Tibial nerve (tissue), 4 donors: ENCODE results near the gene OTOP3.

ENCODE experiments used
- CTCF ChIP-seq, 5 experiments: fragments of 200-600 bp in 3 of 5; fragments of 450-650 bp in 2 of 5; sonication (generic) in 3 of 5; IDR thresholded peaks; one replicate each; pipeline ENCODE4 v1.5.1; 2016 to 2019; ENCODE audit warnings: antibody characterized with exemption in 5 of 5, mild to moderate bottlenecking in 3 of 5, moderate library complexity in 2 of 5
- EP300 ChIP-seq, 2 donors: sonication (generic); formaldehyde crosslinking; IDR thresholded peaks; one replicate each; pipeline ENCODE4 v1.6.1; 2017; ENCODE audit warnings: antibody characterized with exemption in 2 of 2, mild to moderate bottlenecking in 1 of 2
- POLR2A ChIP-seq, 2 donors: fragments of 450-650 bp; IDR thresholded peaks; one replicate each; pipeline ENCODE4 v1.6.1; 2017; ENCODE audit warnings: antibody characterized with exemption in 2 of 2, mild to moderate bottlenecking in 2 of 2, moderate library complexity in 2 of 2

GRCh38 chr17:74903034-74903433, 32.7 kb upstream of the OTOP3 start:
- TF ChIP-seq POLR2A (IDR thresholded peaks at IDR 0.05), result no peak
- no peak for TF ChIP-seq CTCF (IDR thresholded peaks at IDR 0.05)
- no peak for TF ChIP-seq EP300 (IDR thresholded peaks at IDR 0.05)
